Breast epithelium (tissue), 4 donors: ENCODE data around the gene KLHL6. TPM values are rescaled to one million over a fixed set of nuclear protein-coding genes. Genes with fewer than 3 reads are reported as not detected.

ENCODE experiments used
- DNase-seq, 2 donors: peaks; one replicate each; pipeline ENCODE4 v3.0.0-alpha.2; 2019; ENCODE audit warnings: low spot score in 2 of 2
- H3K27ac ChIP-seq, 2 donors: fragments of 200-600 bp; sonication (generic) in 1 of 2; one replicate each; pipeline ENCODE4 v1.5.1; 2016 to 2019; ENCODE audit warnings: mild to moderate bottlenecking in 1 of 2
- H3K27me3 ChIP-seq, 2 donors: fragments of 200-600 bp; sonication (generic) in 1 of 2; one replicate each; pipeline versions ENCODE4 v1.5.1 to v1.6.0; 2017 to 2019; ENCODE audit warnings: control low read depth in 1 of 2, mild to moderate bottlenecking in 1 of 2
- H3K36me3 ChIP-seq: fragments of 200-600 bp; one replicate; pipeline ENCODE4 v1.5.1; 2019
- H3K4me1 ChIP-seq, 2 donors: fragments of 200-600 bp; sonication (generic); one replicate each; pipeline ENCODE4 v1.5.1; 2016 to 2019; ENCODE audit warnings: control low read depth in 1 of 2
- H3K4me3 ChIP-seq, 3 donors: fragments of 200-600 bp; sonication (generic); 1 replicate in 2 of 3; 2 replicates in 1 of 3; pipeline ENCODE4 v1.5.1; 2016 to 2019; ENCODE audit warnings: mild to moderate bottlenecking in 3 of 3, moderate library complexity in 2 of 3
- H3K9me3 ChIP-seq, 2 donors: fragments of 200-600 bp; sonication (generic) in 1 of 2; one replicate each; pipeline ENCODE4 v1.5.1; 2016 to 2019; ENCODE audit warnings: control low read depth in 1 of 2
- POLR2A ChIP-seq: fragments of 450-650 bp; IDR thresholded peaks from one replicate; pipeline ENCODE4 v1.6.1; 2016; ENCODE audit warnings: antibody characterized with exemption, mild to moderate bottlenecking, moderate library complexity
- POLR2AphosphoS5 ChIP-seq, 3 donors: sonication (generic); formaldehyde crosslinking; IDR thresholded peaks; one replicate each; pipeline ENCODE4 v1.6.1; 2017; ENCODE audit warnings: antibody characterized with exemption in 3 of 3
- intact Hi-C: fragments of 100-400 bp; cut with DNase I; formaldehyde crosslinking; loops from one replicate; pipeline ENCODE4 v1.15.1; 2023; ENCODE audit warnings: low total_unique reads
- total RNA-seq, 3 donors: library from RNA; depleted of rRNA; stranded (reverse); fragments of >200 nt; gene quantifications; one replicate each; pipeline ENCODE4 v1.1.0, GENCODE V29; 2016
- TF ChIP-seq, protein P1 (sequence below), 3 donors: fragments of 450-650 bp; IDR thresholded peaks; one replicate each; pipeline ENCODE4 v1.5.1; 2016 to 2017; ENCODE audit warnings: antibody characterized with exemption in 3 of 3, mild to moderate bottlenecking in 3 of 3, moderate library complexity in 3 of 3

Gene KLHL6
- total RNA-seq, 3 donors from 2014 or later: 2.7 to 7.9 (median 4.3) TPM

DNA sequence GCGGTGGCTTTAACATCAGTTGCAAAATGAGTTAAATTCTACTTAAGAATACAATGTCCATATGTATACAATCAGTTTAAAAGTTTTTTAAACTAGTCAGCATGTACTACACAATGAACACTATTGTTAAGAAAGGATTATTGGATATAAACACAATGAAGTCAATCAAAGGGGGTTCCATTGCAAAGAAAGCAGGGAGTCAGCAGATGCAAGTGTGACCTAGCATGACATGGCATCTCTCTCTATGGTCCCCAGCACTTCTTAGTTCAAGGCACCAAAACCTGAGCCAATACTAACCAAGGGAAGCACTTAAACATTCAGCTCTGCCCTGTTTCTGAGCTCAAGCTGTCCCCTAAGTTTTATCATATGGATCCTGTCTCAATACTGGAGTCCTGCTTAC, 17.0 kb downstream of the KLHL6 start:
- no peak overlapping the region for H3K4me3 ChIP-seq
- H3K9me3 ChIP-seq: no peaks in the 10 kb centered on the region
- intact Hi-C loops: no loop called here
- H3K36me3 ChIP-seq: no peaks in the 10 kb centered on the region
- H3K27me3 ChIP-seq: no peaks in the 10 kb centered on the region
- DNase-seq: no peak
- TF ChIP-seq, protein P1, sequence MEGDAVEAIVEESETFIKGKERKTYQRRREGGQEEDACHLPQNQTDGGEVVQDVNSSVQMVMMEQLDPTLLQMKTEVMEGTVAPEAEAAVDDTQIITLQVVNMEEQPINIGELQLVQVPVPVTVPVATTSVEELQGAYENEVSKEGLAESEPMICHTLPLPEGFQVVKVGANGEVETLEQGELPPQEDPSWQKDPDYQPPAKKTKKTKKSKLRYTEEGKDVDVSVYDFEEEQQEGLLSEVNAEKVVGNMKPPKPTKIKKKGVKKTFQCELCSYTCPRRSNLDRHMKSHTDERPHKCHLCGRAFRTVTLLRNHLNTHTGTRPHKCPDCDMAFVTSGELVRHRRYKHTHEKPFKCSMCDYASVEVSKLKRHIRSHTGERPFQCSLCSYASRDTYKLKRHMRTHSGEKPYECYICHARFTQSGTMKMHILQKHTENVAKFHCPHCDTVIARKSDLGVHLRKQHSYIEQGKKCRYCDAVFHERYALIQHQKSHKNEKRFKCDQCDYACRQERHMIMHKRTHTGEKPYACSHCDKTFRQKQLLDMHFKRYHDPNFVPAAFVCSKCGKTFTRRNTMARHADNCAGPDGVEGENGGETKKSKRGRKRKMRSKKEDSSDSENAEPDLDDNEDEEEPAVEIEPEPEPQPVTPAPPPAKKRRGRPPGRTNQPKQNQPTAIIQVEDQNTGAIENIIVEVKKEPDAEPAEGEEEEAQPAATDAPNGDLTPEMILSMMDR (IDR thresholded peaks at IDR 0.05): no peak
- TF ChIP-seq POLR2AphosphoS5 (IDR thresholded peaks at IDR 0.05) (no peak), POLR2A (no peak)
- H3K4me1 ChIP-seq: no peaks in the 10 kb centered on the region
- no peak overlapping the region for H3K27ac ChIP-seq

DNA sequence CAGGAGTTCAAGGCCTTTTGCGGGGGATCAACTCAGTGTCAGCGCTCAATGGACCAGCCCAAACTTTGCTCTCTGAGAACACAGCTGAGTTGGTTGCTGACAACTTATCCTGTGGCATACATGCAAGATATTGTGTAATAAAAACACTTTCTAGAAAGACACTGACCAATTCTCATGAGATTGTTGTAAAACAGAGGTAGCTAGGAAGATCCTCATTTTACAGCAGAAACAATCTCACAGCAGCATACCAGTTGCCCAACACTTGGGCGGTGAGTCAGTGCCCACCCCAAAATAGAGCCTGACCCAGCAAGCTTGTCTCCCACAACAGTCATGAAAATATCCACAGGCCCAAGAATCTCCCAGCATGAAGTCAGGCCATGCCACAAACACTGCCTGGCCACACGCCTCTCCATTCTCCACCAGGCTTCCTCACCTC, 18.2 kb downstream of the KLHL6 start:
- no peak for DNase-seq

DNA sequence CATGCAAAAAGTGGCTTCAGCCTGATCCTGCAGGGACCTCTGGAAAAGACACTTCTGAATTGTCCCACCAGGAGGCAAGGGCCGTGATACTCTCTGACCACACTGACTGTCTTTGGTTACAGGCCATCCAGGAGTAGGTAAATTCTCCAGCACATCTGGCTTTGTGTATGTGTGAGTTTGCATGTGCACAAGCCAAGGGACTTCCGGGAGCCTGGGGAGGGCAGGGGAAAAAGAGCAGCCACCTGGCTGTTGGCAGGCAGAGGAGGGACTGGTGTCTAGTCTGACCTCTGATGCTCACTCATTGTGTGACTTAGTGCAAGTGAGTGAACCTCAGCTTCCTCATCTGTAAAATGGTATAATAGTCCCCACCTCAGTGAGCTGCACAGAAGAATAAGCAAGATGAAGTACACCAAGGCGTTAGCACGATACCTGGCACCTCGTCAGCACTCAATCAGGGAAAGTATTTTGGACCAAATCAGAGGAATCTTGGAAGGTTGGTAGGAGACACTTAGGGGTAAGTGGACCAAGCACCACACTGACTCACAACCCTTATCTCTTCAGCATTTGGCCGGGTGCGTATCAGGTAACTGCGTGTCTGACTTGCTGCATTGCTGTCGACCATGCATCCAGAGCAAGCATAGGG, 19.1 kb downstream of the KLHL6 start:
- Histone ChIP-seq H3K4me1 (no peaks in the 10 kb centered on the region), H3K27ac (no peak overlapping the region), H3K4me3 (no peak overlapping the region), H3K9me3 (no peaks in the 10 kb centered on the region), H3K27me3 (no peaks in the 10 kb centered on the region), H3K36me3 (no peaks in the 10 kb centered on the region)
- no peak for TF ChIP-seq POLR2A
- TF ChIP-seq, protein P1 (IDR thresholded peaks at IDR 0.05): no peak
- TF ChIP-seq POLR2AphosphoS5 (IDR thresholded peaks at IDR 0.05): no peak
- intact Hi-C loops: no loop called here
- DNase-seq: no peak

More for the DNA sequence above, 18.2 kb downstream of the KLHL6 start:
- Histone ChIP-seq H3K36me3 (no peaks in the 10 kb centered on the region), H3K9me3 (no peaks in the 10 kb centered on the region), H3K27me3 (no peaks in the 10 kb centered on the region), H3K27ac (no peak overlapping the region), H3K4me1 (no peaks in the 10 kb centered on the region), H3K4me3 (no peak overlapping the region)
- TF ChIP-seq POLR2A (no peak), POLR2AphosphoS5 (IDR thresholded peaks at IDR 0.05) (no peak)
- TF ChIP-seq, protein P1 (IDR thresholded peaks at IDR 0.05): no peak
- intact Hi-C loops: no loop called here

DNA sequence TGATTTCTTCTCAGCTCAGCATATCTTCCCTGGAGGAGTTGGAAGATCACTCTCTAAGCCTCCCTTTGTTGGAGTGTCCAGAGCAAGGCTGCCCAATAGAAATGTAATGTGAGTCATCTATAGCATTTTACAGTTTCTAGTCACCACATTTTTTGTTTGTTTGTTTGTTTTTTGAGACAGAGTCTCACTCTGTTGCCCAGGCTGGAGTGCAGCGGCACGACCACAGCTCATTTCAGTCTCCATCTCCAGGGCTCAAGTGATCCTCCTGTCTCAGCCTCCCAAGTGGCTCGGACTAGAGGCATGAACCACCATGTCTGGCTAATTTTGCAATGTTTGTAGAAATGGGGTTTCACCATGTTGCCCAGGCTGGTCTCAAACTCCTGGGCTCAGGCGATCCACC, 21.3 kb downstream of the KLHL6 start:
- no peak overlapping the region for H3K27ac ChIP-seq
- intact Hi-C loops: no loop called here
- TF ChIP-seq POLR2A (no peak), POLR2AphosphoS5 (IDR thresholded peaks at IDR 0.05) (no peak)
- TF ChIP-seq, protein P1 (IDR thresholded peaks at IDR 0.05): no peak
- H3K27me3 ChIP-seq: no peaks in the 10 kb centered on the region
- no peaks in the 10 kb centered on the region for H3K9me3 ChIP-seq
- DNase-seq: no peak
- H3K4me3 ChIP-seq: no peak overlapping the region
- no peaks in the 10 kb centered on the region for H3K4me1 ChIP-seq
- H3K36me3 ChIP-seq: no peaks in the 10 kb centered on the region

DNA sequence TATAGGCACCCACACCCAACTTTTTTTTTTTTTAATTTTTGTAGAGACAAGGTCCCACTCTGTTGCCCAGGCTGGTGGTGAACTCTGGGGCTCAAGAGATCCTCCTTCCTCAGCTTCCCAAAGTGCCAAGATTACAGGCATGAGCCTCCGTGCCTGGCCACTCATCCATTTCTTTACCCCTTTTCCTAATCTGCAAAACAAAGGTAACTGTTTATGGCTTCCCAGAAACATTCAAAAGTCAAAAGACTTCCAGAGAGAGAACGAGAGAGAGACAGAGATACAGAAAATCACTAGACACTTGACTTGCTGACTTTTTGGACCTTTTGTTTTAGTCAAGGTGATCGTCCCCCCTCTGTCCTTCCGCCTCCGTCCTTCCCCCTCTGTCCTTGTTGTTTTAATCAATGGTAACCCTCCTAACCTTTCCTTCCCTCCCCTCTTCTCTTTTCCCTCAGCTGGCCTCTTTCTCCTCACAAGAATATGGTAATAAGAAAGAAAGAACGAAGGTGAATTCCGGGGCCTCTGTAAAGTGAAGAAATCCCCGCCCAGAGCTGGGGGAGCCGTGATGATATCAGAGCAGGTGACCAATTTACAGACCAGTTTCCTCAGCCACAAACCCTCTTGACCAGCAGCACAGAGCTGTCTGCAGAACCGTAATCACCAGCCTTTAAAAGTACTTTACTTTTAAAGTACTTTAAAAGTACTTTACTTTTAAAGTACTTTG, 21.9 kb downstream of the KLHL6 start:
- TF ChIP-seq, protein P1 (IDR thresholded peaks at IDR 0.05): no peak
- no peak for TF ChIP-seq POLR2AphosphoS5 (IDR thresholded peaks at IDR 0.05)
- no peak for TF ChIP-seq POLR2A
- Histone ChIP-seq H3K4me1 (no peaks in the 10 kb centered on the region), H3K27ac (no peak overlapping the region), H3K4me3 (no peak overlapping the region), H3K36me3 (no peaks in the 10 kb centered on the region), H3K9me3 (no peaks in the 10 kb centered on the region), H3K27me3 (no peaks in the 10 kb centered on the region)
- intact Hi-C loops: no loop called here
- DNase-seq: no peak
